Measurements from ENCODE around the gene PSMD7.

DNA sequence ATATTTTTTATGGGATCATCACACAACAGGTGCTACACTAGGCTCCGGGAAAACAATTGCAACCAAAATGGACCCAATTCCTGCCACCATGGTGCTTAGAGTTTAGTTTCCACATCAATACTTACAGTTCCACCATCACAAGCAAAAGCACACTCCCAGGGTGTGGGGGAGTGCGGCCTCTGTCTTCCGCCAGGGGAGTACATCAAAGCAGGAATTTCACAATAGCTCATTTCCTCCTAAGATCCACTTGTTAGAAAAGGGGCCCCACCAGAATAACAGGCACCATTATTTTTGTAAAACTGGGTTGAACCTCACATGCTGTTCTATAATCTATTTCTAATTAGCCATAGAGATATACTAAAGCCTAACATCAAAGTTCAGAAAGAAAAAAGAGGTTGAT lies 44.3 kb upstream of the PSMD7 start:
- TF ChIP-seq, protein P1, sequence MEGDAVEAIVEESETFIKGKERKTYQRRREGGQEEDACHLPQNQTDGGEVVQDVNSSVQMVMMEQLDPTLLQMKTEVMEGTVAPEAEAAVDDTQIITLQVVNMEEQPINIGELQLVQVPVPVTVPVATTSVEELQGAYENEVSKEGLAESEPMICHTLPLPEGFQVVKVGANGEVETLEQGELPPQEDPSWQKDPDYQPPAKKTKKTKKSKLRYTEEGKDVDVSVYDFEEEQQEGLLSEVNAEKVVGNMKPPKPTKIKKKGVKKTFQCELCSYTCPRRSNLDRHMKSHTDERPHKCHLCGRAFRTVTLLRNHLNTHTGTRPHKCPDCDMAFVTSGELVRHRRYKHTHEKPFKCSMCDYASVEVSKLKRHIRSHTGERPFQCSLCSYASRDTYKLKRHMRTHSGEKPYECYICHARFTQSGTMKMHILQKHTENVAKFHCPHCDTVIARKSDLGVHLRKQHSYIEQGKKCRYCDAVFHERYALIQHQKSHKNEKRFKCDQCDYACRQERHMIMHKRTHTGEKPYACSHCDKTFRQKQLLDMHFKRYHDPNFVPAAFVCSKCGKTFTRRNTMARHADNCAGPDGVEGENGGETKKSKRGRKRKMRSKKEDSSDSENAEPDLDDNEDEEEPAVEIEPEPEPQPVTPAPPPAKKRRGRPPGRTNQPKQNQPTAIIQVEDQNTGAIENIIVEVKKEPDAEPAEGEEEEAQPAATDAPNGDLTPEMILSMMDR (IDR thresholded peaks at IDR 0.05) = no peak
- TF ChIP-seq EZH2phosphoT487 (IDR thresholded peaks at IDR 0.05) (no peak), EZH2 (IDR thresholded peaks at IDR 0.05) (no peak)
